ACC112 (cell line): ENCODE results near the gene NFX1.
"Not testable (repeated sequence)": the region's sequence is repeated elsewhere in the genome, so short reads cannot be mapped to it uniquely, and the experiment has no call there.

Experiments used
- H2AFZ ChIP-seq: fragments of 200-600 bp; sonication (generic); one replicate; pipeline ENCODE4 v1.6.0; 2017; ENCODE audit warnings: antibody characterized with exemption, low read length; ENCODE audit not compliant: unreplicated experiment
- H3K27ac ChIP-seq: fragments of 200-600 bp; sonication (generic); 2 replicates; pipeline ENCODE4 v1.5.1; 2014; ENCODE audit warnings: low read depth, mild to moderate bottlenecking, antibody characterized with exemption, low read length, moderate library complexity
- H3K27me3 ChIP-seq: fragments of 200-600 bp; sonication (generic); 2 replicates; pipeline ENCODE4 v1.6.1; 2014; ENCODE audit warnings: mild to moderate bottlenecking, antibody characterized with exemption, low read length, moderate library complexity, mixed read lengths; ENCODE audit not compliant: insufficient read depth
- H3K36me3 ChIP-seq: fragments of 200-600 bp; sonication (generic); 2 replicates; pipeline ENCODE4 v1.6.1; 2016; ENCODE audit warnings: mild to moderate bottlenecking, antibody characterized with exemption, low read length, moderate library complexity, mixed read lengths; ENCODE audit not compliant: insufficient read depth
- H3K4me1 ChIP-seq: fragments of 200-600 bp; sonication (generic); one replicate; pipeline ENCODE4 v1.6.1; 2016; ENCODE audit warnings: low read length, mixed read lengths; ENCODE audit not compliant: insufficient read depth, unreplicated experiment, control insufficient read depth
- H3K4me3 ChIP-seq: fragments of 200-600 bp; sonication (generic); 2 replicates; pipeline ENCODE4 v1.5.1; 2014; ENCODE audit warnings: mild to moderate bottlenecking, low read depth, low read length
- H3K79me2 ChIP-seq: fragments of 200-600 bp; sonication (generic); one replicate; pipeline ENCODE4 v1.6.0; 2016; ENCODE audit warnings: low read length; ENCODE audit not compliant: control insufficient read depth, unreplicated experiment, insufficient read depth

NFX1 gene

GRCh38 chr9:33402371-33402770, 112.1 kb downstream of the NFX1 start, which contains the start of gene AQP7:
TSS of gene AQP7 (minus strand) at chr9:33402568. CDS start at chr9:33401262, 1,306 bp downstream.
- not testable (repeated sequence) for H3K27me3 ChIP-seq, H3K36me3 ChIP-seq, H3K4me1 ChIP-seq, H3K4me3 ChIP-seq, H3K79me2 ChIP-seq, H3K27ac ChIP-seq, H2AFZ ChIP-seq

- Histone ChIP-seq H3K36me3 (no peaks in the 10 kb centered on the region), H3K27ac (no peak overlapping the region), H3K27me3 (no peaks in the 10 kb centered on the region), H3K4me3 (no peak overlapping the region), H3K4me1 (no peaks in the 10 kb centered on the region), H3K79me2 (no peaks in the 10 kb centered on the region), H2AFZ (no peak overlapping the region)
Measured at GRCh38 chr9:33403941-33404787, 113.8 kb downstream of the NFX1 start.

GRCh38 chr9:33404788-33405362, 114.6 kb downstream of the NFX1 start:
- Histone ChIP-seq H3K79me2 (no peaks in the 10 kb centered on the region), H2AFZ (no peak overlapping the region), H3K36me3 (no peaks in the 10 kb centered on the region), H3K27ac (no peak overlapping the region), H3K4me3 (no peak overlapping the region), H3K27me3 (no peaks in the 10 kb centered on the region), H3K4me1 (no peaks in the 10 kb centered on the region)

- H3K79me2 ChIP-seq, result no peaks in the 10 kb centered on the region
- no peak overlapping the region for H2AFZ ChIP-seq
- no peak overlapping the region for H3K4me3 ChIP-seq
- no peak overlapping the region for H3K27ac ChIP-seq
- H3K36me3 ChIP-seq, result no peaks in the 10 kb centered on the region
- no peaks in the 10 kb centered on the region for H3K27me3 ChIP-seq
- H3K4me1 ChIP-seq, result no peaks in the 10 kb centered on the region
Measured at GRCh38 chr9:33407061-33407460, 116.7 kb downstream of the NFX1 start.

GRCh38 chr9:33408087-33408486, 117.8 kb downstream of the NFX1 start:
- Histone ChIP-seq H2AFZ (no peak overlapping the region), H3K4me3 (no peak overlapping the region), H3K27ac (no peak overlapping the region), H3K79me2 (no peaks in the 10 kb centered on the region), H3K4me1 (no peaks in the 10 kb centered on the region), H3K27me3 (no peaks in the 10 kb centered on the region), H3K36me3 (no peaks in the 10 kb centered on the region)

GRCh38 chr9:33414268-33414667, 124.0 kb downstream of the NFX1 start:
- peaks cover 8% of the 10 kb centered on the region; the same call in 1 of the 2 replicates for H3K27me3 ChIP-seq
- no peak overlapping the region for H3K27ac ChIP-seq
- no peaks in the 10 kb centered on the region for H3K36me3 ChIP-seq
- H3K79me2 ChIP-seq, result no peaks in the 10 kb centered on the region
- H2AFZ ChIP-seq, result no peak overlapping the region
- H3K4me1 ChIP-seq, result no peaks in the 10 kb centered on the region
- no peak overlapping the region for H3K4me3 ChIP-seq

GRCh38 chr9:33414889-33415500, 124.7 kb downstream of the NFX1 start:
- Histone ChIP-seq H3K27me3 (peaks cover 8% of the 10 kb centered on the region; the same call in 1 of the 2 replicates), H3K36me3 (no peaks in the 10 kb centered on the region), H2AFZ (no peak overlapping the region), H3K27ac (no peak overlapping the region), H3K4me3 (no peak overlapping the region), H3K4me1 (no peaks in the 10 kb centered on the region), H3K79me2 (no peaks in the 10 kb centered on the region)

GRCh38 chr9:33415501-33416038, 125.3 kb downstream of the NFX1 start:
- Histone ChIP-seq H3K27ac (no peak overlapping the region), H3K27me3 (peaks cover 8% of the 10 kb centered on the region; the same call in 1 of the 2 replicates), H3K79me2 (no peaks in the 10 kb centered on the region), H3K36me3 (no peaks in the 10 kb centered on the region), H2AFZ (no peak overlapping the region), H3K4me1 (no peaks in the 10 kb centered on the region), H3K4me3 (no peak overlapping the region)

GRCh38 chr9:33416996-33417395, 126.7 kb downstream of the NFX1 start:
- no peak overlapping the region for H2AFZ ChIP-seq
- no peaks in the 10 kb centered on the region for H3K4me1 ChIP-seq
- peaks cover 8% of the 10 kb centered on the region; the same call in 1 of the 2 replicates for H3K27me3 ChIP-seq
- H3K79me2 ChIP-seq, result no peaks in the 10 kb centered on the region
- H3K36me3 ChIP-seq, result no peaks in the 10 kb centered on the region
- no peak overlapping the region for H3K27ac ChIP-seq
- no peak overlapping the region for H3K4me3 ChIP-seq

- Histone ChIP-seq H3K4me1 (no peaks in the 10 kb centered on the region), H3K27ac (no peak overlapping the region), H3K36me3 (no peaks in the 10 kb centered on the region)
Measured at GRCh38 chr9:33418090-33418489, 127.8 kb downstream of the NFX1 start.

More at GRCh38 chr9:33418090-33418489, 127.8 kb downstream of the NFX1 start:
- Histone ChIP-seq H3K27me3 (peaks cover 8% of the 10 kb centered on the region; the same call in 1 of the 2 replicates), H3K4me3 (no peak overlapping the region), H2AFZ (no peak overlapping the region), H3K79me2 (no peaks in the 10 kb centered on the region)
